Esophagus muscularis mucosa (tissue), 4 donors: Measurements from ENCODE around the gene MPPED1.

ENCODE experiments used
- CTCF ChIP-seq, 3 experiments: fragments of 200-600 bp in 2 of 3; fragments of 450-650 bp in 1 of 3; sonication (generic) in 2 of 3; IDR thresholded peaks; one replicate each; pipeline ENCODE4 v1.5.1; 2017 to 2019; ENCODE audit warnings: antibody characterized with exemption in 3 of 3, mild to moderate bottlenecking in 2 of 3, moderate library complexity in 1 of 3
- EP300 ChIP-seq: sonication (generic); formaldehyde crosslinking; IDR thresholded peaks from one replicate; pipeline ENCODE4 v1.6.1; 2017; ENCODE audit warnings: antibody characterized with exemption
- POLR2A ChIP-seq: fragments of 450-650 bp; IDR thresholded peaks from one replicate; pipeline ENCODE4 v1.6.1; 2017; ENCODE audit warnings: antibody characterized with exemption, moderate library complexity, mild to moderate bottlenecking, low read depth

- no peak for TF ChIP-seq CTCF (IDR thresholded peaks at IDR 0.05)
- TF ChIP-seq POLR2A: no peak
- no peak for TF ChIP-seq EP300
Observed at GRCh38 chr22:43377548-43377895, 34.3 kb upstream of the MPPED1 start.
